Hematopoietic multipotent progenitor cell treated with erythropoietin and hydrocortisone succinate and interleukin-3 and kit ligand, for 8 days (in vitro differentiated cells): ENCODE results near the gene ZFYVE27.

Experiments used
- DNase-seq: peaks from one replicate; pipeline ENCODE4 v3.0.0-alpha.2; 2015

The ZFYVE27 gene

GRCh38 chr10:97715259-97715874, 21.6 kb upstream of the ZFYVE27 start:
- DNase-seq, result no peak

GRCh38 chr10:97717627-97718026, 19.3 kb upstream of the ZFYVE27 start:
- DNase-seq, result no peak

DNA sequence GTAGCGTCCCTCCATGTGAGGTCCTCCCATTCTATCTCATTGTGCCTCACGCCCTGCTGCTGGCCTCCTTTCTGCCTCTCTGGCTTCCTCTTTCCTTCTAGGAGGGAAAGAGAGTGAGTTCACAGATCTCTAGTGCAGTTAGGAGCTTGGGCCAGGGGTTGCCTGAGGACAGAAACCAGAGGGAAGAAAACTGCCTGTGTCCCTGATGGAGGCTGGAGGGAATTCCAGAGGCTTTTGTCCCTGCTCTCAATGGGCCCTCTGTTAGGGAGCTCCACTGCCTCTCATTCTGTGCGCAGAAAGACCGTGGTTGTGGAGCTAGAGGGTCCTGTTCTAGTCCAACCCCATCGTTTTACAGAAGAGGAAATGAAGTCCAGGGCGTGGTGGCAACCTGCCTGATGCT, 18.8 kb upstream of the ZFYVE27 start:
- DNase-seq, result no peak

DNA sequence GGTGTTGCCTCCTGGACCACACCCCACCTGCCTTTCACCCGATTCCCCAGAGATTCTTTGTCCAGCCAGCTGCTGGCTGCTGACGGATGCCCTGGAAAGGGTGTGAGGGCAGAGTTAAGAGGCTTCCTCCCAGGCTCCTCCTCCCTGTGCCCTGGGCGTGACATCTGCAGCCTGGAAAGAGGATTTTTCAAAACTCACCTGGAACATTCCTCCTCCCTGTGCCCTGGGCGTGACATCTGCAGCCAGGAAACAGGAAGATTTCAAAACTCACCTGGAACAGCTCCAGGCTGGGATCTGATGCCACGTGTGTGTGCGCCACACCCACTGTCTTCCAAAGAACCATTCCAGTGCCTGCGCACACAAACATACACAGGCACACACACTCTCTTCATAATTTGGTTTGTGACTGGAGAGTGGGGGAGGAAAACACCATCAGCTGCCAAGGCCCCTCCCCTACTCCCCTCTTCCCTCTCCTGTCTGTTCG, 18.2 kb upstream of the ZFYVE27 start:
- DNase-seq, result no peak

GRCh38 chr10:97719602-97720001, 17.3 kb upstream of the ZFYVE27 start:
- no peak for DNase-seq

- no peak for DNase-seq
Observed at GRCh38 chr10:97721871-97722780, 14.8 kb upstream of the ZFYVE27 start.

DNA sequence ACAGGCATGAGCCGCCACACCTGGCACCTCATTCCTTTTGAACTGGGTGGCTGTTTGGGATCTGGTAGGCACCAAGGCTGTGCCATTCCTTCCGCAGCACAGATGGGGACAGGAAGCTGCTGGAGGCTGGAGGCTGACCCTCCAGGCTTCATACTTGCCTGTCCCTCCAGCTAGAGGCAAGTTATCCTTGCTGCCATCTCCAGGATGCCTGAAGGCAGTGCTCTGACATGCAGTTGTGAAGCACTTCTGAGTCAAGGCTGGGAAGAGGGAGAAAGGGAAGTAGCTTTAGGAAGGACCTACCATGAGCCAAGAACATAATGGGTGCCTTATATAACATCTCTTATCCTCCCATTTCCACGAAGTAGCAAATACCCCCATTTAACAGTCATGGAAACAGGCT, 13.9 kb upstream of the ZFYVE27 start:
- no peak for DNase-seq

DNA sequence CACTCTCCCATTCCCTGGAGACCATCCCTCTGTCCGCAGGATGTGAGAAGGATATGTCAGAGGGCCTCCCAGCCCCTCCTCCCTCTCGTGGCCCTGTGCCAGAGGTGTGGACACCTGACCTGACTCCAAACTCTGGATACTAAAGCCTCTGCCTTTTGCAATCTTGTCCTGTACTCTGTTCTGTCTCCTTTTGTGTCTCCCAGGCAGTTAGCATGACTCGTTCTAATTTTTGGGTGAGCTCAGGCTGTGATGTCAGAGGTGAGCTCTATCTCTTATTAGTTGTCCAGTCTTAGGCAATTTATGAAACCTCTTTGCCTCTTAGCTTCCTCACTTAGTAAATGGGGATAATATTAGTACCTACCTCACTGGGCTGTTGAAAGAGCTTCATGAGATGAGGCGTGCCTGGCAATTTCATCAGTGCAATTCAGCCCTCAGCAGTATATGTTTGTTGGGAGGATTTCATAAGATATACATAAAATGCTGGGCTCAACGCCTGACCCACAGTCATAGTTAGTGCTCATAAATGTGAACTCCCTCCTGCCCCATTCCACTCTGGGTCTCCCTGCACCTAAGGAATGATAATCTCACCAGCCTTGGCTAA, 12.5 kb upstream of the ZFYVE27 start:
- DNase-seq, result no peak

DNA sequence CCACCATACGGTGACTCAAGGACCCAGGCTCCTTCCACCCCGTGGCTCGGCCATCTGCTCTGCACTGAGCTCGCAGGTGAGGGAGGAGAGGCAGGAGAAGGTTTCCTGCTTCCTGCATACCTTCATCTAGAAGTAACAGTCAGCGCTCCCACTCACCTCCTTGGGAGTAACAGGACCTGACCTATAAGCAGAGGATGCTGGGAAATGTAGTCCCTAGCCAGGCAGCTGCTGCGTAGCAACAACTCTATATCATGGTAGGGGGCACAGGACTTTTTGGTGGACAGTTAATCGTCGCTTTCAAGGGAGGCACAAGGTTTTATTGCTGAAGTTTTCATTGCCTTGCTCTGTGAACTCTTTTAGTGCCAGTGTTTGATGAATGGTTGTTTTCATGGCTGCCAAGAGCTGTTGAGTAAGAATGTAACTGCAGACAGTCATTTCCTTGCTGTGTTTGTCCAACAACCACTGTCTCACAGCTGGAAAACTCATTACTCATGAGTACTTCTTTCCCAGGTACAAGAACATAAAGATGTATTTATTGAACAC, 10.2 kb upstream of the ZFYVE27 start:
- DNase-seq, result no peak

DNA sequence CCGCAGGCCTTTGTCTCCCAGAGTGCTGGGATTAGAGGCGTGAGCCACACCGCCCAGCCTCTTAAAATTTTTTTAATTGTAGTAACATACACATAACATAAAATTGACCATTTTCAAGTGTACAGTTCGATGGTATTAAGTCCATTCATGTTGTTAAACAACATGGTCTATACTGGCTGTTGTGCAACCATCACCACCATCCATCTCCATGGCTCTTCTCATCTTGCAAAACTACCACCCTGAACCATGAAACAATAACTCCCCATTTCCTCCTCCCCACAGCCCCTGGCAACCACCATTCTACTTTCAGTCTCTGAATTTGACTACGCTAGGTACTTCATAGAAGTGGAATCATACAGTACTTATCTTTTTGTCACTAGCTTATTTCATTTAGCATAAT, 7.9 kb upstream of the ZFYVE27 start:
- DNase-seq, result no peak

GRCh38 chr10:97731346-97732051, 5.4 kb upstream of the ZFYVE27 start:
- DNase-seq, result peak; percentile 80

DNA sequence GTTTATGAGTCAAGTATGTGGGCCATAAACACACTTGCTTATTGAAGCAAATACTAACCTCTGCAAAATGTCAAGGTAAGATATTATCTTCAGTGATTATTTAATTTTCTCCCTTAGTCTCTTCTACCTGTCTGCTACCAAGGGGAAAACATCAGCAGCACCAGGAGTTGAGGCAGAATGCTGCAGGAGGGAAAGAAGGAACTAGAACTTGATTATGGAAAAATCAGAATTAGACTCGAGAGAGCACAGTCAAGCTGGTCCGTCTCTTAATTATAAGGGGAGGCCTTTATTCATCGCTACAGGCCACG, 4.9 kb upstream of the ZFYVE27 start:
- no peak for DNase-seq

DNA sequence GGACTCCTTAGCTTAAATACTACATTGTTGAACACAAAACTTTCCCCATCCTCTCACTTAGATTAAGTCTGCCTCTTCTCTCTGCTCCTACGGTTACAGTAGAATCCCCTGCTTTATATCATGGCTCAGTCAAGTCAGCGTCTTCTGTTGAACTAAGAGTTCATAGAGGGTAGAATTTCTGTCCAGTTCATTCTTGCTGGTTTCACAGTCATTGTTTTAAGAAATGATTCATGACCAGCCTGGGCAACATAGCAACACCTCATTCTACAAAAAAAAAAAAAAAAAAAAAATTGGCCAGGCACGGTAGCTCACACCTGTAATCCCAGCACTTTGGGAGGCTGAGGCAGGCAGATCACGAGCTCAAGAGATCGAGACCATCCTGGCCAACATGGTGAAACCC, 3.7 kb upstream of the ZFYVE27 start:
- DNase-seq, result no peak

GRCh38 chr10:97734021-97734420, 2.9 kb upstream of the ZFYVE27 start:
- DNase-seq, result no peak

DNA sequence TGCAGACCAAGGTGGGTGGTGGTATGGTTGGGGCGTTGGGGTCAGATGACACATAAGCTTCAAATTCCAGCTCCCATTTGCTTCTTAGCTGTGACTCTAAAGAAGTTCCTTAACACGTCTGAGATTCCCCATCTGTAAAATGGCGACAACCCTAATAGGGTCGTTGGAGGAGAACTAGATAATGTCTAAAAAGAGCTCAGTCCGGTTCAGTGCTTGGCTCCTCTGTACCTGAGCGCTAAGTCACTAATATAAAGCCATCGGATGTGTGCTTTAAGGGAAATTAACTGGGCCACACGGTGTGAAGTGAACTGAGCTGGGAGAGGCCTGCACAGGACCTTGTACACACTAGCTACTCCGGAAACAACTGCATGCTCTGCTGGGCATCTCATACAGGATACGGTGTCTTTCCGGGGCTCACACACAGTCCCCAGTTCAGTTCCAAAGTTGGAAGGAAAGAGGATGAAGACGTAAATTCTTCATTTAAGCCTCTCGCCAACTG, 476 bp upstream of the ZFYVE27 start:
- no peak for DNase-seq

GRCh38 chr10:97737770-97738265, 890 bp downstream of the ZFYVE27 start:
- no peak for DNase-seq

- peak; percentile 24 for DNase-seq
Observed at GRCh38 chr10:97738616-97739015, 1.7 kb downstream of the ZFYVE27 start.

GRCh38 chr10:97740613-97741012, 3.7 kb downstream of the ZFYVE27 start:
- DNase-seq, result no peak

- DNase-seq, result peak; percentile 72
Observed at GRCh38 chr10:97743169-97743943, 6.4 kb downstream of the ZFYVE27 start.

GRCh38 chr10:97744405-97745035, 7.6 kb downstream of the ZFYVE27 start:
- DNase-seq, result peak; percentile 89

DNA sequence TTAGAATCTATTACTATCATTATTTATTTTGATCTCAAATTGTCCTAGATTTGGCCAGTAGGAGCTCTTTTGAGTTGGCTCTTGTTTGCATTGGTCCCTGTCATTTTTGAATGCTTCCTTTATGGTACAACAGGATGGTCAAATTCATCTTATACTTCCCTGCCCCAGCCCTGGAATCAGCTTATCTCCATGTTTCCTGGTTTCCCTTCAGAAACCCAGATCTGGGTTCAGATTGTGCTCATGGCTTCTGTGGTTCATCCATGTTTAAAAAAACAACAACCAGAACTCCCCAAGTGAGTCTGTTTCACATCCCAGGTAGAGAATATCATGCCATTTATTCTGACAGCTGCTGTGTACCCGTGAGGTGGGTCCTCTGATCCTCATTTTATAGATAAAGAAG, 10.6 kb downstream of the ZFYVE27 start:
- no peak for DNase-seq
